ENCODE measurements around the gene FREY1.

- TF ChIP-seq REST (IDR thresholded peaks at IDR 0.05; ENCODE audit: low read depth) (no peak), TCF12 (IDR thresholded peaks at IDR 0.05; ENCODE audit: low read depth) (no peak), USF1 (IDR thresholded peaks at IDR 0.05) (no peak), NFIC (IDR thresholded peaks at IDR 0.05) (no peak), EP300 (IDR thresholded peaks at IDR 0.05; ENCODE audit: borderline replicate concordance) (no peak)
Measured at GRCh38 chr11:45920531-45921477, 13.7 kb upstream of the FREY1 start.
